ENCODE measurements around the gene ZBTB20. TPM values are rescaled to one million over a fixed set of nuclear protein-coding genes. Genes with fewer than 3 reads are reported as not detected.

Gene ZBTB20
- total RNA-seq, 1 donor from 2014 or later: 27.5 TPM

DNA sequence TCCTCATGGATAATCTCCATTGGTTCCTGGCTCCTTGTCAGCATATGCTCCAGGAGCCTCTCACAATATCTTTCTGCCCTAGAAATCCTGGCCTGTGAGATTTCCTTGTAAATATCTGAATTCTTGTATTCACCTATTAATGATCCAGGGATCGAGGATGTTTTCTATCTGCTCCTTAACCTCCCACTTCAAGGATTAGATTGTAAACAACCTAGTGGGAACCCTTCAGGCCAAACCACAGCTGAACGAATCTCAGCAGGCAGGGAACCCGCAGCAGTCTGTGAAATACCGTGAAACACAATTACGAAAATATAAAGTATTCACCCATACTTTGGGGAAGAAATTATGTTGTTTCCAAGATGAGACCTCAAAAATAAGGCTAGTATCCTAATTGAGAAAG is 637.3 kb downstream of the ZBTB20 start:
- no peaks in the 10 kb centered on the region for H3K36me3 Mint-ChIP-seq (ENCODE audit: unreplicated experiment)
- DNase-seq: no peak
- H3K9me3 Mint-ChIP-seq (ENCODE audit: unreplicated experiment): no peaks in the 10 kb centered on the region
- no peaks in the 10 kb centered on the region for H3K27me3 Mint-ChIP-seq (ENCODE audit: unreplicated experiment)
- H3K4me3 Mint-ChIP-seq (ENCODE audit: unreplicated experiment): no peak overlapping the region
- no peak overlapping the region for H3K27ac Mint-ChIP-seq (ENCODE audit: unreplicated experiment)
- no peaks in the 10 kb centered on the region for H3K4me1 Mint-ChIP-seq (ENCODE audit: low read depth, unreplicated experiment)
- TF ChIP-seq CTCF (IDR thresholded peaks at IDR 0.05; ENCODE audit: partially characterized antibody, unreplicated experiment): no peak

DNA sequence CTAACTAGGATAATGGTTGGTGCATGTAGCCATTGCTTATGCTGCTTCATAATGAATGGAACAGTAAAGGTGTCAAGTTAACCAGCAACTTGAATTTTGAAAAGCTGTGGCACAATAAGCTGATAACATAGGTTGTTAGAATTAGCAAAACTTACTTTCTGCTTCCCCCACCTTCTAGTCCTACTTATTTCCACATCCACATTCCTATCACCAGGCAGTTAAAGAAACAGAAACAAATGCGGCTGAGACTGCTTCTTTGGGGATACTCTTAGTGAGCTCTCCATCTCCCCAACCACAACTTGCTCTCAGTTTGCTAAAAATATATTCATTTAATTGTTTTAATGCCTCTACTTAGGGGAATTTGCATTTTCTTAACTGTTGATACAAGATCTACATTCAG is 638.1 kb downstream of the ZBTB20 start:
- Mint-ChIP-seq H3K4me1 (ENCODE audit: low read depth, unreplicated experiment) (no peaks in the 10 kb centered on the region), H3K27me3 (ENCODE audit: unreplicated experiment) (no peaks in the 10 kb centered on the region), H3K27ac (ENCODE audit: unreplicated experiment) (no peak overlapping the region), H3K36me3 (ENCODE audit: unreplicated experiment) (no peaks in the 10 kb centered on the region), H3K4me3 (ENCODE audit: unreplicated experiment) (no peak overlapping the region), H3K9me3 (ENCODE audit: unreplicated experiment) (no peaks in the 10 kb centered on the region)
- DNase-seq: no peak
- no peak for TF ChIP-seq CTCF (IDR thresholded peaks at IDR 0.05; ENCODE audit: partially characterized antibody, unreplicated experiment)

- H3K36me3 Mint-ChIP-seq (ENCODE audit: unreplicated experiment): no peaks in the 10 kb centered on the region
- no peak overlapping the region for H3K27ac Mint-ChIP-seq (ENCODE audit: unreplicated experiment)
- H3K4me1 Mint-ChIP-seq (ENCODE audit: low read depth, unreplicated experiment): no peaks in the 10 kb centered on the region
- no peaks in the 10 kb centered on the region for H3K9me3 Mint-ChIP-seq (ENCODE audit: unreplicated experiment)
- DNase-seq: no peak
- no peak overlapping the region for H3K4me3 Mint-ChIP-seq (ENCODE audit: unreplicated experiment)
- TF ChIP-seq CTCF (IDR thresholded peaks at IDR 0.05; ENCODE audit: partially characterized antibody, unreplicated experiment): no peak
- no peaks in the 10 kb centered on the region for H3K27me3 Mint-ChIP-seq (ENCODE audit: unreplicated experiment)
These were observed 638.9 kb downstream of the ZBTB20 start for GRCh38 chr3:114508208-114508607.

- no peaks in the 10 kb centered on the region for H3K27me3 Mint-ChIP-seq (ENCODE audit: unreplicated experiment)
- H3K9me3 Mint-ChIP-seq (ENCODE audit: unreplicated experiment): no peaks in the 10 kb centered on the region
- DNase-seq: no peak
- no peaks in the 10 kb centered on the region for H3K4me1 Mint-ChIP-seq (ENCODE audit: low read depth, unreplicated experiment)
- no peak overlapping the region for H3K27ac Mint-ChIP-seq (ENCODE audit: unreplicated experiment)
- H3K4me3 Mint-ChIP-seq (ENCODE audit: unreplicated experiment): no peak overlapping the region
- H3K36me3 Mint-ChIP-seq (ENCODE audit: unreplicated experiment): no peaks in the 10 kb centered on the region
- no peak for TF ChIP-seq CTCF (IDR thresholded peaks at IDR 0.05; ENCODE audit: partially characterized antibody, unreplicated experiment)
These were observed 640.3 kb downstream of the ZBTB20 start for GRCh38 chr3:114506591-114507300.

DNA sequence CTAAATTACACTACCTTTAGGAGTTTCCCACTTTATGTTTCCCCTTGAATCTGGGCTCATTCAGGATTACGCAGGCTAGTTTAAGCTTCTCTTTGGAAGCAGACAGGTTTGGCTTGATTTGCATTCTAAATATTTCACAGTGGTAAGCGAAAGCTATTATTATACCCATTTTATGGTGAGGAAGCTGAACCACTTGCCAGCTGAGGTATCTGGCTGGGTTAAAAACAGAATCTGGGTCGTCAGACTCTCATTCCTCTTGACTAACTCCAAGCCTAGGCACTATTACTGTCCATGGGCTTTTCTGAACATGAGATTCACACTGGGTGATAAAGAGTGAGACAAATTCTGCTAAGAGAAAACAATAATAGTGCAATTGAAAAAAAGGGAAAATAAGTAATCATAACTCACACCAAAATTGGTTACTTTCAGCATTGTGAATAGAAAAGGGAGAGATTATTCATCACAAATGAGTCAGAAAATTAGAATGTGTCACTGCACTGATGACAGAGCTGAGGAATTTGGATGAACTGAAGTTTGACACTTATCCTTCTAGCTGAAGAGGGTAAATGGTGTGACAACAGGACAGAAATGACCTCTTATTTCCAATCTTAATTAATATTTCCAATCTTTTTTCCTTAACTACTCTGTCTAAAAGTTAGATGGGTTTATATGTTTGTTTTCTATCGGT is 642.0 kb downstream of the ZBTB20 start:
- no peak overlapping the region for H3K4me3 Mint-ChIP-seq (ENCODE audit: unreplicated experiment)
- no peak for TF ChIP-seq CTCF (IDR thresholded peaks at IDR 0.05; ENCODE audit: partially characterized antibody, unreplicated experiment)
- no peak for DNase-seq
- H3K9me3 Mint-ChIP-seq (ENCODE audit: unreplicated experiment): no peaks in the 10 kb centered on the region
- H3K4me1 Mint-ChIP-seq (ENCODE audit: low read depth, unreplicated experiment): no peaks in the 10 kb centered on the region
- no peaks in the 10 kb centered on the region for H3K27me3 Mint-ChIP-seq (ENCODE audit: unreplicated experiment)
- no peaks in the 10 kb centered on the region for H3K36me3 Mint-ChIP-seq (ENCODE audit: unreplicated experiment)
- no peak overlapping the region for H3K27ac Mint-ChIP-seq (ENCODE audit: unreplicated experiment)
